A673 (cell line): ENCODE data around the gene TMC3.

ENCODE experiments used
- EZH2 ChIP-seq: fragments of 200-600 bp; sonication (generic); IDR thresholded peaks from 2 replicates; pipeline ENCODE4 v1.6.1; 2017; ENCODE audit warnings: borderline replicate concordance, low read depth, mild to moderate bottlenecking, mixed read lengths, antibody characterized with exemption, low read length; ENCODE audit not compliant: poor library complexity, severe bottlenecking
- TF ChIP-seq, protein P1 (sequence below): fragments of 300-800, 200-600 bp; sonication (generic); conservative IDR thresholded peaks from 2 replicates; pipeline ENCODE4 v1.5.1; 2017; ENCODE audit warnings: low read depth, mild to moderate bottlenecking, antibody characterized with exemption, low read length, moderate library complexity, mixed read lengths

DNA sequence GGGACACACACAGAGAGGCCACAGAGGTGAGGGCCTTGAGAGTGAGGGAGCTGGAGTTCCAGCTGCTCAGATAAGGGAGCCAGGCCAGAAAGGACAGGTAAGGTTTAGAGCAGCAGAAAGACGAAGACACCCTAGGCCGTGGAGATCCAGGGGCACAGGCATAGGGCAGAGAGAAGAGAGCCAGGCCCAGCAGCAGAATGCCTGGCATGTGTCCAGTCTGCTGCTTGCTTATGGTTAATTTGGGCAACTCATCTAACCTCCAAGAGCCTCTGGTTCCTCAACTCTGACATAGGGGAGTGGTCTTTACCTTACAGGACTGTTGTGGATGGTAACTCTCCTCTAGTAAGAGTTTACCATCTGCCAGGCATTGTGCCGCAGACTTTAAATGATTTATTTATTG lies 86.0 kb downstream of the TMC3 start:
- TF ChIP-seq, protein P1, sequence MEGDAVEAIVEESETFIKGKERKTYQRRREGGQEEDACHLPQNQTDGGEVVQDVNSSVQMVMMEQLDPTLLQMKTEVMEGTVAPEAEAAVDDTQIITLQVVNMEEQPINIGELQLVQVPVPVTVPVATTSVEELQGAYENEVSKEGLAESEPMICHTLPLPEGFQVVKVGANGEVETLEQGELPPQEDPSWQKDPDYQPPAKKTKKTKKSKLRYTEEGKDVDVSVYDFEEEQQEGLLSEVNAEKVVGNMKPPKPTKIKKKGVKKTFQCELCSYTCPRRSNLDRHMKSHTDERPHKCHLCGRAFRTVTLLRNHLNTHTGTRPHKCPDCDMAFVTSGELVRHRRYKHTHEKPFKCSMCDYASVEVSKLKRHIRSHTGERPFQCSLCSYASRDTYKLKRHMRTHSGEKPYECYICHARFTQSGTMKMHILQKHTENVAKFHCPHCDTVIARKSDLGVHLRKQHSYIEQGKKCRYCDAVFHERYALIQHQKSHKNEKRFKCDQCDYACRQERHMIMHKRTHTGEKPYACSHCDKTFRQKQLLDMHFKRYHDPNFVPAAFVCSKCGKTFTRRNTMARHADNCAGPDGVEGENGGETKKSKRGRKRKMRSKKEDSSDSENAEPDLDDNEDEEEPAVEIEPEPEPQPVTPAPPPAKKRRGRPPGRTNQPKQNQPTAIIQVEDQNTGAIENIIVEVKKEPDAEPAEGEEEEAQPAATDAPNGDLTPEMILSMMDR: no peak
- TF ChIP-seq EZH2: no peak
